ENCODE results near the gene FKBP5.

DNA sequence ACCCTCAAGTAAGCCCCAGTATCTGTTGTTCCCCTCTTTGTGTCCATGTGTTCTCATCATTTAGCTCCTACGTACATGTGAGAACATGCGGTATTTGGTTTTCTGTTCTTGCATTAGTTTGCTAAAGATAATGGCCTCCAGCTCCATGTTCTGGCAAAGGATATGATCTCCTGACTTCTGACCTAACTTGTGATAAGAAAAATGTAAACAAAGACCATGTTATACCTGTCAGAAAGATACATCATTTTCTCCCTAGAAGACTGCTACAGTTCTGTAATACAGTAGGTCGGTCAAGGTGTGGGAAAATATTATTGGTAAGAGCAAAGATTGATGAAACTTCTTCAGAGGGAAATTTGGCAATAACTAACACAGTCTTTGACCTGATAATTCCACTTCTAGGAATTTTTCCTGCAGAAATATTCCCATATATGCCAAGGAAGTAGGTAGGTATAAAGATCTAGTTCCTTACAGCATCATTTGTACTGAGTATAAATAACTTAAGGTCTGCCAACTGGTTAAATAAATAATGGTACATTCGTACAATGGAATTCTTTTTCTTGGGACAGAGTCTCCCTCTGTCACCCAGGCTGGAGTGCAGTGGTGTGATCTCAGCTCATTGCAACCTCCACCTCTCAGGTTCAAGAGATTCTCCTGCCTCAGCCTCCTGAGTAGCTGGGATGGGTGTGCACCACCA is 19.1 kb upstream of the FKBP5 start:
- TF ChIP-seq GLIS3 (CRISPR knock-in tag; IDR thresholded peaks at IDR 0.05), result no peak
- no peak for TF ChIP-seq CSDC2 (CRISPR knock-in tag; IDR thresholded peaks at IDR 0.05)
- TF ChIP-seq, protein P1, sequence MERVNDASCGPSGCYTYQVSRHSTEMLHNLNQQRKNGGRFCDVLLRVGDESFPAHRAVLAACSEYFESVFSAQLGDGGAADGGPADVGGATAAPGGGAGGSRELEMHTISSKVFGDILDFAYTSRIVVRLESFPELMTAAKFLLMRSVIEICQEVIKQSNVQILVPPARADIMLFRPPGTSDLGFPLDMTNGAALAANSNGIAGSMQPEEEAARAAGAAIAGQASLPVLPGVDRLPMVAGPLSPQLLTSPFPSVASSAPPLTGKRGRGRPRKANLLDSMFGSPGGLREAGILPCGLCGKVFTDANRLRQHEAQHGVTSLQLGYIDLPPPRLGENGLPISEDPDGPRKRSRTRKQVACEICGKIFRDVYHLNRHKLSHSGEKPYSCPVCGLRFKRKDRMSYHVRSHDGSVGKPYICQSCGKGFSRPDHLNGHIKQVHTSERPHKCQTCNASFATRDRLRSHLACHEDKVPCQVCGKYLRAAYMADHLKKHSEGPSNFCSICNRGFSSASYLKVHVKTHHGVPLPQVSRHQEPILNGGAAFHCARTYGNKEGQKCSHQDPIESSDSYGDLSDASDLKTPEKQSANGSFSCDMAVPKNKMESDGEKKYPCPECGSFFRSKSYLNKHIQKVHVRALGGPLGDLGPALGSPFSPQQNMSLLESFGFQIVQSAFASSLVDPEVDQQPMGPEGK (CRISPR knock-in tag; IDR thresholded peaks at IDR 0.05; ENCODE audit: borderline replicate concordance), result no peak
- no peak for TF ChIP-seq TOX (CRISPR knock-in tag; IDR thresholded peaks at IDR 0.05; ENCODE audit: borderline replicate concordance)
- no peak for TF ChIP-seq ARNTL (CRISPR knock-in tag; IDR thresholded peaks at IDR 0.05; ENCODE audit: borderline replicate concordance, low read depth)
- TF ChIP-seq ZC3H10 (CRISPR knock-in tag; IDR thresholded peaks at IDR 0.05), result no peak
- TF ChIP-seq, protein P2, sequence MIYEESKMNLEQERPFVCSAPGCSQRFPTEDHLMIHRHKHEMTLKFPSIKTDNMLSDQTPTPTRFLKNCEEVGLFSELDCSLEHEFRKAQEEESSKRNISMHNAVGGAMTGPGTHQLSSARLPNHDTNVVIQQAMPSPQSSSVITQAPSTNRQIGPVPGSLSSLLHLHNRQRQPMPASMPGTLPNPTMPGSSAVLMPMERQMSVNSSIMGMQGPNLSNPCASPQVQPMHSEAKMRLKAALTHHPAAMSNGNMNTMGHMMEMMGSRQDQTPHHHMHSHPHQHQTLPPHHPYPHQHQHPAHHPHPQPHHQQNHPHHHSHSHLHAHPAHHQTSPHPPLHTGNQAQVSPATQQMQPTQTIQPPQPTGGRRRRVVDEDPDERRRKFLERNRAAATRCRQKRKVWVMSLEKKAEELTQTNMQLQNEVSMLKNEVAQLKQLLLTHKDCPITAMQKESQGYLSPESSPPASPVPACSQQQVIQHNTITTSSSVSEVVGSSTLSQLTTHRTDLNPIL (CRISPR knock-in tag; IDR thresholded peaks at IDR 0.05; ENCODE audit: low read depth), result no peak
